Trophoblast cell (in vitro differentiated cells and primary cell): Measurements from ENCODE around the gene RASGEF1C.

ENCODE experiments used
- DNase-seq, 2 donors: peaks; one replicate each; pipeline ENCODE4 v3.0.0-alpha.2; 2016
- H2AFZ ChIP-seq: 2 replicates; pipeline ENCODE4 v1.6.1; 2013; ENCODE audit warnings: low read length, moderate library complexity, mild to moderate bottlenecking; ENCODE audit not compliant: insufficient read depth, poor library complexity
- H2AK5ac ChIP-seq: 2 replicates; pipeline ENCODE4 v1.6.1; 2013; ENCODE audit warnings: mild to moderate bottlenecking, low read length
- H2BK120ac ChIP-seq: 2 replicates; pipeline ENCODE4 v1.6.1; 2013; ENCODE audit warnings: low read length, mild to moderate bottlenecking, moderate library complexity; ENCODE audit not compliant: insufficient read depth, poor library complexity
- H2BK12ac ChIP-seq: 2 replicates; pipeline ENCODE4 v1.6.1; 2013; ENCODE audit warnings: mild to moderate bottlenecking, low read length, moderate library complexity
- H2BK5ac ChIP-seq: 2 replicates; pipeline ENCODE4 v1.6.1; 2013; ENCODE audit warnings: low read length, low read depth, moderate library complexity, mild to moderate bottlenecking; ENCODE audit not compliant: poor library complexity
- H3K14ac ChIP-seq: 2 replicates; pipeline ENCODE4 v1.6.1; 2013; ENCODE audit warnings: mild to moderate bottlenecking, low read length
- H3K18ac ChIP-seq: 2 replicates; pipeline ENCODE4 v1.6.1; 2013; ENCODE audit warnings: mild to moderate bottlenecking, low read length
- H3K23ac ChIP-seq: 2 replicates; pipeline ENCODE4 v1.6.1; 2013; ENCODE audit warnings: low read length
- H3K27ac ChIP-seq: 2 replicates; pipeline ENCODE4 v1.5.1; 2013; ENCODE audit warnings: low read depth, mild to moderate bottlenecking, inconsistent platforms, low read length, moderate library complexity
- H3K27me3 ChIP-seq: 2 replicates; pipeline ENCODE4 v1.6.1; 2013; ENCODE audit warnings: inconsistent platforms, mild to moderate bottlenecking, low read length, moderate library complexity; ENCODE audit not compliant: insufficient read depth
- H3K36me3 ChIP-seq, 2 experiments: 1 replicate in 1 of 2; 2 replicates in 1 of 2; pipeline ENCODE4 v1.6.1; 2013; ENCODE audit warnings: low read length in 2 of 2, mild to moderate bottlenecking in 2 of 2, moderate library complexity in 1 of 2; ENCODE audit not compliant: insufficient read depth in 2 of 2, control insufficient read depth in 1 of 2
- H3K4ac ChIP-seq: 2 replicates; pipeline ENCODE4 v1.6.1; 2013; ENCODE audit warnings: low read depth, mild to moderate bottlenecking, low read length, moderate library complexity
- H3K4me1 ChIP-seq, 2 experiments: 1 replicate in 1 of 2; 2 replicates in 1 of 2; pipeline ENCODE4 v1.6.1; 2013; ENCODE audit warnings: low read length in 2 of 2, mild to moderate bottlenecking in 2 of 2, moderate library complexity in 1 of 2; ENCODE audit not compliant: insufficient read depth in 2 of 2, control insufficient read depth in 1 of 2
- H3K4me2 ChIP-seq: 2 replicates; pipeline ENCODE4 v1.6.1; 2013; ENCODE audit warnings: inconsistent platforms, mild to moderate bottlenecking, low read length, moderate library complexity
- H3K4me3 ChIP-seq: 2 replicates; pipeline ENCODE4 v1.5.1; 2013; ENCODE audit warnings: mild to moderate bottlenecking, low read depth, low read length, inconsistent platforms
- H3K79me1 ChIP-seq: one replicate; pipeline ENCODE4 v1.6.1; 2013; ENCODE audit warnings: low read length
- H3K79me2 ChIP-seq: 2 replicates; pipeline ENCODE4 v1.6.1; 2013; ENCODE audit warnings: low read length, mild to moderate bottlenecking; ENCODE audit not compliant: control insufficient read depth, insufficient read depth, poor library complexity
- H3K9ac ChIP-seq: 2 replicates; pipeline ENCODE4 v1.6.1; 2013; ENCODE audit warnings: mild to moderate bottlenecking, low read length
- H3K9me3 ChIP-seq: 2 replicates; pipeline ENCODE4 v1.6.1; 2013; ENCODE audit warnings: low read depth, mild to moderate bottlenecking, control low read depth, inconsistent platforms, low read length; ENCODE audit not compliant: insufficient read depth
- H4K12ac ChIP-seq: 2 replicates; pipeline ENCODE4 v1.6.1; 2013; ENCODE audit warnings: low read depth, mild to moderate bottlenecking, low read length, moderate library complexity
- H4K8ac ChIP-seq: 2 replicates; pipeline ENCODE4 v1.6.1; 2013; ENCODE audit warnings: low read depth, mild to moderate bottlenecking, low read length, moderate library complexity
- H4K91ac ChIP-seq: one replicate; pipeline ENCODE4 v1.6.1; 2013; ENCODE audit warnings: low read depth, mild to moderate bottlenecking, low read length, moderate library complexity
- WGBS: extraction: QIAGEN DNeasy Blood & Tissue Kit; methylation state at CpG from one replicate; pipeline ENCODE4 v1.1.7; 2013; ENCODE audit warnings: missing lambda C conversion rate; ENCODE audit not compliant: insufficient read length, insufficient coverage; ENCODE audit errors: extremely low coverage; 5-methylcytosine and 5-hydroxymethylcytosine counted together

The RASGEF1C gene

GRCh38 chr5:180077594-180078284 lies 131.3 kb downstream of the RASGEF1C start:
- Histone ChIP-seq H3K9ac (no peak overlapping the region), H3K4ac (no peak overlapping the region), H2AK5ac (no peak overlapping the region), H3K36me3 (no peaks in the 10 kb centered on the region), H3K4me3 (no peak overlapping the region), H4K91ac (no peak overlapping the region), H2BK12ac (no peak overlapping the region), H3K79me2 (no peaks in the 10 kb centered on the region), H3K23ac (no peak overlapping the region), H3K18ac (no peak overlapping the region), H3K14ac (no peak overlapping the region), H4K12ac (no peak overlapping the region), H2AFZ (no peak overlapping the region), H2BK5ac (no peak overlapping the region), H3K27me3 (no peaks in the 10 kb centered on the region), H3K4me2 (no peak overlapping the region), H3K27ac (no peak overlapping the region), H4K8ac (no peak overlapping the region), H3K79me1 (no peaks in the 10 kb centered on the region), H3K4me1 (peaks cover 4% of the 10 kb centered on the region in 2 experiments), H2BK120ac (no peak overlapping the region), H3K9me3 (peaks cover 2% of the 10 kb centered on the region)
- WGBS: no CpG with 5 or more reads among the region's 9 CpGs
- no peak for DNase-seq

GRCh38 chr5:180075703-180076102 lies 133.3 kb downstream of the RASGEF1C start:
- Histone ChIP-seq H3K9me3 (peaks cover 6% of the 10 kb centered on the region), H3K18ac (no peak overlapping the region), H3K4me1 (no peaks in the 10 kb centered on the region), H2BK120ac (no peak overlapping the region), H3K23ac (no peak overlapping the region), H3K9ac (no peak overlapping the region), H3K4ac (no peak overlapping the region), H3K14ac (no peak overlapping the region), H4K91ac (no peak overlapping the region), H4K12ac (no peak overlapping the region), H3K36me3 (no peaks in the 10 kb centered on the region), H4K8ac (no peak overlapping the region), H3K79me2 (peaks cover 7% of the 10 kb centered on the region), H2BK12ac (no peak overlapping the region), H3K79me1 (peaks cover 7% of the 10 kb centered on the region), H3K4me3 (no peak overlapping the region), H3K27ac (no peak overlapping the region), H3K27me3 (no peaks in the 10 kb centered on the region), H3K4me2 (no peak overlapping the region), H2AK5ac (no peak overlapping the region), H2BK5ac (no peak overlapping the region), H2AFZ (no peak overlapping the region)
- no peak for DNase-seq
- WGBS: no CpG with 5 or more reads among the region's 1 CpG

GRCh38 chr5:180074462-180074861 lies 134.5 kb downstream of the RASGEF1C start:
- no peak overlapping the region for H2BK12ac ChIP-seq
- no peak overlapping the region for H3K23ac ChIP-seq
- peaks cover 4 to 7% of the 10 kb centered on the region in 2 experiments for H3K4me1 ChIP-seq
- no peak overlapping the region for H3K27ac ChIP-seq
- H3K14ac ChIP-seq: no peak overlapping the region
- no peak overlapping the region for H4K12ac ChIP-seq
- H2AK5ac ChIP-seq: no peak overlapping the region
- no peaks in the 10 kb centered on the region for H3K27me3 ChIP-seq
- no peak overlapping the region for H3K9ac ChIP-seq
- peaks cover 7% of the 10 kb centered on the region for H3K79me1 ChIP-seq
- no peak overlapping the region for H3K4me2 ChIP-seq
- no peak overlapping the region for H2BK120ac ChIP-seq
- peaks cover 6% of the 10 kb centered on the region for H3K9me3 ChIP-seq
- H3K18ac ChIP-seq: no peak overlapping the region
- H3K79me2 ChIP-seq: peaks cover 7% of the 10 kb centered on the region
- no peak overlapping the region for H2AFZ ChIP-seq
- no peak overlapping the region for H4K8ac ChIP-seq
- H4K91ac ChIP-seq: no peak overlapping the region
- no peak overlapping the region for H3K4me3 ChIP-seq
- no peaks in the 10 kb centered on the region for H3K36me3 ChIP-seq
- H3K4ac ChIP-seq: no peak overlapping the region
- H2BK5ac ChIP-seq: no peak overlapping the region
- WGBS: no CpG with 5 or more reads among the region's 4 CpGs
- DNase-seq: no peak

GRCh38 chr5:180072556-180072955 lies 136.5 kb downstream of the RASGEF1C start:
- no peak overlapping the region for H2BK5ac ChIP-seq
- peak in 1 of 2 donors; percentile 10 for DNase-seq
- H3K4me3 ChIP-seq: no peak overlapping the region
- H2BK120ac ChIP-seq: no peak overlapping the region
- no peak overlapping the region for H3K9ac ChIP-seq
- peaks cover 4 to 7% of the 10 kb centered on the region in 2 experiments for H3K4me1 ChIP-seq
- H3K23ac ChIP-seq: no peak overlapping the region
- H3K36me3 ChIP-seq: no peaks in the 10 kb centered on the region
- H4K12ac ChIP-seq: no peak overlapping the region
- H4K91ac ChIP-seq: no peak overlapping the region
- no peak overlapping the region for H3K27ac ChIP-seq
- no peak overlapping the region for H2AK5ac ChIP-seq
- H2AFZ ChIP-seq: no peak overlapping the region
- peaks cover 7% of the 10 kb centered on the region for H3K79me1 ChIP-seq
- no peak overlapping the region for H3K4me2 ChIP-seq
- H3K27me3 ChIP-seq: no peaks in the 10 kb centered on the region
- H3K79me2 ChIP-seq: peaks cover 7% of the 10 kb centered on the region
- H2BK12ac ChIP-seq: no peak overlapping the region
- no peak overlapping the region for H3K14ac ChIP-seq
- WGBS: 100% methylated on average over 3 of the region's 25 CpGs
- no peak overlapping the region for H3K4ac ChIP-seq
- H3K18ac ChIP-seq: no peak overlapping the region
- peaks cover 4% of the 10 kb centered on the region for H3K9me3 ChIP-seq
- no peak overlapping the region for H4K8ac ChIP-seq
